ENCODE measurements around the gene NUP214.

DNA sequence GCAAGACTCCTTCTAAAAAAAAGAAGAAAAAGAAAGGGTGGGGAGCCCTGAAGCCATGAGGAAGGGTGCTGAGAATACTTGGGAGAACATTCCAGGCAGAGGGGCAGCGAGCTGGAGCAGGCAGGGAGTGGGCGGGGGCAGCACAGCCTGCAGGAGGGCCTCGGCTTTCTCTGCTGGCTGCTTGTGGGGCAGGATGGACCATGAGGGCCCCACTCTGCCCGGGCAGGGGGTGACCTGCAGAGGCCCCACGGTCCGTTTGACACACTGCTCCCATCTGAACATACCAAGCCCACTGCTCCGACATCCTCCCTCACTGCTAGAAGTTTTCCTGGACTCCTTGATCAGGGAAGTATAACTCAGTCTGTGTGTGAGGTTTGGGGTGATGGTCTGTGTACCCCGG is 11.7 kb upstream of the NUP214 start:
- TF ChIP-seq, protein P1, sequence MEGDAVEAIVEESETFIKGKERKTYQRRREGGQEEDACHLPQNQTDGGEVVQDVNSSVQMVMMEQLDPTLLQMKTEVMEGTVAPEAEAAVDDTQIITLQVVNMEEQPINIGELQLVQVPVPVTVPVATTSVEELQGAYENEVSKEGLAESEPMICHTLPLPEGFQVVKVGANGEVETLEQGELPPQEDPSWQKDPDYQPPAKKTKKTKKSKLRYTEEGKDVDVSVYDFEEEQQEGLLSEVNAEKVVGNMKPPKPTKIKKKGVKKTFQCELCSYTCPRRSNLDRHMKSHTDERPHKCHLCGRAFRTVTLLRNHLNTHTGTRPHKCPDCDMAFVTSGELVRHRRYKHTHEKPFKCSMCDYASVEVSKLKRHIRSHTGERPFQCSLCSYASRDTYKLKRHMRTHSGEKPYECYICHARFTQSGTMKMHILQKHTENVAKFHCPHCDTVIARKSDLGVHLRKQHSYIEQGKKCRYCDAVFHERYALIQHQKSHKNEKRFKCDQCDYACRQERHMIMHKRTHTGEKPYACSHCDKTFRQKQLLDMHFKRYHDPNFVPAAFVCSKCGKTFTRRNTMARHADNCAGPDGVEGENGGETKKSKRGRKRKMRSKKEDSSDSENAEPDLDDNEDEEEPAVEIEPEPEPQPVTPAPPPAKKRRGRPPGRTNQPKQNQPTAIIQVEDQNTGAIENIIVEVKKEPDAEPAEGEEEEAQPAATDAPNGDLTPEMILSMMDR (IDR thresholded peaks at IDR 0.05; ENCODE audit: insufficient read depth, low read length), result no peak
- TF ChIP-seq GABPA (IDR thresholded peaks at IDR 0.05; ENCODE audit: low read depth) (no peak), POLR2AphosphoS5 (IDR thresholded peaks at IDR 0.05; ENCODE audit: low read depth) (no peak)
- TF ChIP-seq, protein P2, sequence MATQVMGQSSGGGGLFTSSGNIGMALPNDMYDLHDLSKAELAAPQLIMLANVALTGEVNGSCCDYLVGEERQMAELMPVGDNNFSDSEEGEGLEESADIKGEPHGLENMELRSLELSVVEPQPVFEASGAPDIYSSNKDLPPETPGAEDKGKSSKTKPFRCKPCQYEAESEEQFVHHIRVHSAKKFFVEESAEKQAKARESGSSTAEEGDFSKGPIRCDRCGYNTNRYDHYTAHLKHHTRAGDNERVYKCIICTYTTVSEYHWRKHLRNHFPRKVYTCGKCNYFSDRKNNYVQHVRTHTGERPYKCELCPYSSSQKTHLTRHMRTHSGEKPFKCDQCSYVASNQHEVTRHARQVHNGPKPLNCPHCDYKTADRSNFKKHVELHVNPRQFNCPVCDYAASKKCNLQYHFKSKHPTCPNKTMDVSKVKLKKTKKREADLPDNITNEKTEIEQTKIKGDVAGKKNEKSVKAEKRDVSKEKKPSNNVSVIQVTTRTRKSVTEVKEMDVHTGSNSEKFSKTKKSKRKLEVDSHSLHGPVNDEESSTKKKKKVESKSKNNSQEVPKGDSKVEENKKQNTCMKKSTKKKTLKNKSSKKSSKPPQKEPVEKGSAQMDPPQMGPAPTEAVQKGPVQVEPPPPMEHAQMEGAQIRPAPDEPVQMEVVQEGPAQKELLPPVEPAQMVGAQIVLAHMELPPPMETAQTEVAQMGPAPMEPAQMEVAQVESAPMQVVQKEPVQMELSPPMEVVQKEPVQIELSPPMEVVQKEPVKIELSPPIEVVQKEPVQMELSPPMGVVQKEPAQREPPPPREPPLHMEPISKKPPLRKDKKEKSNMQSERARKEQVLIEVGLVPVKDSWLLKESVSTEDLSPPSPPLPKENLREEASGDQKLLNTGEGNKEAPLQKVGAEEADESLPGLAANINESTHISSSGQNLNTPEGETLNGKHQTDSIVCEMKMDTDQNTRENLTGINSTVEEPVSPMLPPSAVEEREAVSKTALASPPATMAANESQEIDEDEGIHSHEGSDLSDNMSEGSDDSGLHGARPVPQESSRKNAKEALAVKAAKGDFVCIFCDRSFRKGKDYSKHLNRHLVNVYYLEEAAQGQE (IDR thresholded peaks at IDR 0.05; ENCODE audit: insufficient replicate concordance, low read depth), result no peak
